Activated CD4-positive, alpha-beta T cell treated with anti-CD3 and anti-CD28 coated beads, Interleukin-2, Interleukin-6, amounts not matched to agents 100 ng/mL and 50 ng/mL, durations not matched to agents 16 hours and 8 hours (primary cell): ENCODE results near the gene PRR13.
"Not testable (repeated sequence)": the region's sequence is repeated elsewhere in the genome, so short reads cannot be mapped to it uniquely, and the experiment has no call there.

Experiments used
- DNase-seq: peaks from one replicate; pipeline ENCODE4 v3.0.0-alpha.2; 2020

Gene PRR13

GRCh38 chr12:53474077-53474476 is 32.5 kb downstream of the PRR13 start:
- no peak for DNase-seq

GRCh38 chr12:53474819-53475218 is 33.3 kb downstream of the PRR13 start:
- DNase-seq = no peak

- peak; percentile 33 for DNase-seq
These were observed 35.3 kb downstream of the PRR13 start for GRCh38 chr12:53476769-53477209.

- DNase-seq = no peak
These were observed 37.3 kb downstream of the PRR13 start for GRCh38 chr12:53478865-53479264.

GRCh38 chr12:53479331-53479730 is 37.8 kb downstream of the PRR13 start:
- DNase-seq = no peak

- no peak for DNase-seq
These were observed 39.2 kb downstream of the PRR13 start for GRCh38 chr12:53480491-53481442.

GRCh38 chr12:53481458-53481857 is 39.9 kb downstream of the PRR13 start:
- not testable (repeated sequence) for DNase-seq

GRCh38 chr12:53481939-53482586 is 40.5 kb downstream of the PRR13 start:
- DNase-seq = no peak

- DNase-seq = no peak
These were observed 41.2 kb downstream of the PRR13 start for GRCh38 chr12:53482626-53483168.

- DNase-seq = no peak
These were observed 41.9 kb downstream of the PRR13 start for GRCh38 chr12:53483225-53483978.

GRCh38 chr12:53483979-53484377 is 42.4 kb downstream of the PRR13 start:
- no peak for DNase-seq

GRCh38 chr12:53484686-53485575 is 43.4 kb downstream of the PRR13 start:
- no peak for DNase-seq

GRCh38 chr12:53485955-53486735 is 44.6 kb downstream of the PRR13 start:
- DNase-seq = no peak

- DNase-seq = no peak
These were observed 45.4 kb downstream of the PRR13 start for GRCh38 chr12:53486736-53487487.

GRCh38 chr12:53489242-53489864 is 47.8 kb downstream of the PRR13 start:
- no peak for DNase-seq

GRCh38 chr12:53492188-53492587 is 50.7 kb downstream of the PRR13 start:
- no peak for DNase-seq

- DNase-seq = peak; percentile 89
These were observed 51.5 kb downstream of the PRR13 start for GRCh38 chr12:53492830-53493609.

- DNase-seq = no peak
These were observed 52.3 kb downstream of the PRR13 start for GRCh38 chr12:53493610-53494391.
